Smooth muscle cell (in vitro differentiated cells): ENCODE measurements around the gene KYNU. TPM values are rescaled to one million over a fixed set of nuclear protein-coding genes. Genes with fewer than 3 reads are reported as not detected.
"Not testable (repeated sequence)": the region's sequence is repeated elsewhere in the genome, so short reads cannot be mapped to it uniquely, and the experiment has no call there.

Experiments
- DNase-seq: peaks from one replicate; lab custom pipeline; 2025; ENCODE audit not compliant: unreplicated experiment; lab: John Stamatoyannopoulos, UW
- H2AFZ ChIP-seq: fragments of 200-600 bp; sonication (generic); 2 replicates; pipeline ENCODE4 v1.6.0; 2016; ENCODE audit warnings: antibody characterized with exemption, low read depth, mild to moderate bottlenecking
- H3F3A ChIP-seq: fragments of 200-600 bp; sonication (generic); 2 replicates; pipeline ENCODE4 v1.6.0; 2017; ENCODE audit warnings: antibody characterized with exemption, low read depth
- H3K27ac ChIP-seq: fragments of 200-600 bp; sonication (generic); 2 replicates; pipeline ENCODE4 v1.5.1; 2016; ENCODE audit warnings: low read depth, mild to moderate bottlenecking
- H3K27me3 ChIP-seq: fragments of 200-600 bp; sonication (generic); 2 replicates; pipeline ENCODE4 v1.6.1; 2016; ENCODE audit warnings: low read depth, mild to moderate bottlenecking
- H3K36me3 ChIP-seq: fragments of 200-600 bp; sonication (generic); 2 replicates; pipeline ENCODE4 v1.5.1; 2016; ENCODE audit warnings: low read depth
- H3K4me1 ChIP-seq: fragments of 200-600 bp; sonication (generic); 2 replicates; pipeline ENCODE4 v1.5.1; 2016; ENCODE audit warnings: low read depth
- H3K4me2 ChIP-seq: fragments of 200-600 bp; sonication (generic); 2 replicates; pipeline ENCODE4 v1.6.0; 2016; ENCODE audit warnings: mild to moderate bottlenecking
- H3K4me3 ChIP-seq: fragments of 200-600 bp; sonication (generic); 2 replicates; pipeline ENCODE4 v1.5.1; 2016; ENCODE audit warnings: mild to moderate bottlenecking
- H3K79me2 ChIP-seq: fragments of 200-600 bp; sonication (generic); 2 replicates; pipeline ENCODE4 v1.6.0; 2016; ENCODE audit warnings: low read depth, mild to moderate bottlenecking
- H3K9ac ChIP-seq: fragments of 200-600 bp; sonication (generic); 2 replicates; pipeline ENCODE4 v1.6.0; 2016; ENCODE audit warnings: low read depth
- H3K9me3 ChIP-seq: fragments of 200-600 bp; sonication (generic); replicated peaks from 2 replicates; pipeline ENCODE4 v1.5.1; 2016; ENCODE audit warnings: low read depth
- H4K20me1 ChIP-seq: fragments of 200-600 bp; sonication (generic); 2 replicates; pipeline ENCODE4 v1.6.0; 2016; ENCODE audit warnings: low read depth
- CTCF ChIP-seq: fragments of 200-600 bp; sonication (generic); IDR thresholded peaks from 2 replicates; pipeline ENCODE4 v1.5.1; 2017; ENCODE audit warnings: borderline replicate concordance, mild to moderate bottlenecking, antibody characterized with exemption; ENCODE audit not compliant: insufficient read depth, poor library complexity, severe bottlenecking
- WGBS: methylation state at CpG from one replicate; pipeline ENCODE4 v1.1.7; 2016; ENCODE audit warnings: low lambda C conversion rate; 5-methylcytosine and 5-hydroxymethylcytosine counted together
- polyA plus RNA-seq: library from polyadenylated mRNA; unstranded; fragments of >200 nt; fragmentation: Nextera tagmentation; extraction: Ambion mirVana; gene quantifications from 2 replicates; pipeline ENCODE4 v1.2.1, GENCODE V29; 2016
- total RNA-seq: library from RNA; depleted of rRNA; stranded (reverse); fragments of >200 nt; gene quantifications from 2 replicates; pipeline ENCODE4 v1.2.3, GENCODE V29; 2014

The KYNU gene
- total and polyA plus RNA-seq, 2 experiments from 2014 or later: 5.7 to 16.0 TPM

GRCh38 chr2:143084462-143084861 lies 207.0 kb downstream of the KYNU start:
- Histone ChIP-seq H3K79me2 (no peaks in the 10 kb centered on the region), H3K36me3 (no peaks in the 10 kb centered on the region), H2AFZ (no peak overlapping the region), H3K4me1 (no peaks in the 10 kb centered on the region), H3F3A (no peaks in the 10 kb centered on the region), H3K4me3 (no peak overlapping the region), H3K27me3 (no peaks in the 10 kb centered on the region), H3K27ac (no peak overlapping the region), H3K9ac (no peak overlapping the region), H3K9me3 (no peaks in the 10 kb centered on the region), H4K20me1 (no peaks in the 10 kb centered on the region), H3K4me2 (no peak overlapping the region)
- no peak for DNase-seq
- TF ChIP-seq CTCF: no peak
- WGBS: 97% methylated on average over 2 of the region's 2 CpGs

- no peak overlapping the region for H3K9ac ChIP-seq
- H3K27ac ChIP-seq: no peak overlapping the region
- no peak overlapping the region for H3K4me2 ChIP-seq
- no peaks in the 10 kb centered on the region for H3F3A ChIP-seq
- no peaks in the 10 kb centered on the region for H3K36me3 ChIP-seq
- DNase-seq: no peak
- no peaks in the 10 kb centered on the region for H4K20me1 ChIP-seq
- no peak overlapping the region for H3K4me3 ChIP-seq
- no peak overlapping the region for H2AFZ ChIP-seq
- no peaks in the 10 kb centered on the region for H3K79me2 ChIP-seq
- H3K27me3 ChIP-seq: no peaks in the 10 kb centered on the region
- no peaks in the 10 kb centered on the region for H3K9me3 ChIP-seq
- no peaks in the 10 kb centered on the region for H3K4me1 ChIP-seq
- TF ChIP-seq CTCF: no peak
- WGBS: 95% methylated on average over 1 of the region's 1 CpG
These were observed 207.8 kb downstream of the KYNU start for GRCh38 chr2:143085125-143085784.

- Histone ChIP-seq H3K4me2 (no peak overlapping the region), H3K9ac (no peak overlapping the region), H3K27ac (no peak overlapping the region), H3K9me3 (no peaks in the 10 kb centered on the region), H4K20me1 (no peaks in the 10 kb centered on the region), H2AFZ (no peak overlapping the region), H3K79me2 (no peaks in the 10 kb centered on the region), H3K4me3 (no peak overlapping the region), H3K27me3 (no peaks in the 10 kb centered on the region), H3K4me1 (no peaks in the 10 kb centered on the region), H3K36me3 (no peaks in the 10 kb centered on the region), H3F3A (no peaks in the 10 kb centered on the region)
- no peak for DNase-seq
- WGBS: 37% methylated on average over 1 of the region's 1 CpG
- TF ChIP-seq CTCF: no peak
These were observed 209.6 kb downstream of the KYNU start for GRCh38 chr2:143087033-143087432.

GRCh38 chr2:143088388-143088787 lies 210.9 kb downstream of the KYNU start:
- Histone ChIP-seq H3K4me3 (no peak overlapping the region), H3K9me3 (no peaks in the 10 kb centered on the region), H3K4me2 (no peak overlapping the region), H3K27me3 (no peaks in the 10 kb centered on the region), H4K20me1 (no peaks in the 10 kb centered on the region), H3K79me2 (no peaks in the 10 kb centered on the region), H3K9ac (no peak overlapping the region), H3K27ac (no peak overlapping the region), H3K36me3 (no peaks in the 10 kb centered on the region), H3K4me1 (no peaks in the 10 kb centered on the region), H3F3A (no peaks in the 10 kb centered on the region), H2AFZ (no peak overlapping the region)
- DNase-seq: no peak
- 91% methylated on average over 4 of the region's 4 CpGs for WGBS
- TF ChIP-seq CTCF: no peak

- H3K9me3 ChIP-seq, H3K79me2 ChIP-seq, H3K4me3 ChIP-seq, H3K27me3 ChIP-seq, H3K9ac ChIP-seq, H3F3A ChIP-seq, DNase-seq, H2AFZ ChIP-seq, H3K36me3 ChIP-seq, H4K20me1 ChIP-seq, H3K27ac ChIP-seq, H3K4me1 ChIP-seq, H3K4me2 ChIP-seq: not testable (repeated sequence)
- 95% methylated on average over 10 of the region's 12 CpGs for WGBS
These were observed 212.1 kb downstream of the KYNU start for GRCh38 chr2:143089520-143089919.
